A549 treated with Mapracorat at 1 μM for 4 hours (cell line): Measurements from ENCODE around the gene DNAH6. TPM values are rescaled to one million over a fixed set of nuclear protein-coding genes. Genes with fewer than 3 reads are reported as not detected.

ENCODE experiments used
- total RNA-seq: library from RNA; stranded (reverse); fragments of 200-300 nt; extraction: Qiagen RNA extraction; gene quantifications from 5 replicates; pipeline ENCODE4 v1.2.3, GENCODE V29; 2022

DNAH6 gene, protein sequence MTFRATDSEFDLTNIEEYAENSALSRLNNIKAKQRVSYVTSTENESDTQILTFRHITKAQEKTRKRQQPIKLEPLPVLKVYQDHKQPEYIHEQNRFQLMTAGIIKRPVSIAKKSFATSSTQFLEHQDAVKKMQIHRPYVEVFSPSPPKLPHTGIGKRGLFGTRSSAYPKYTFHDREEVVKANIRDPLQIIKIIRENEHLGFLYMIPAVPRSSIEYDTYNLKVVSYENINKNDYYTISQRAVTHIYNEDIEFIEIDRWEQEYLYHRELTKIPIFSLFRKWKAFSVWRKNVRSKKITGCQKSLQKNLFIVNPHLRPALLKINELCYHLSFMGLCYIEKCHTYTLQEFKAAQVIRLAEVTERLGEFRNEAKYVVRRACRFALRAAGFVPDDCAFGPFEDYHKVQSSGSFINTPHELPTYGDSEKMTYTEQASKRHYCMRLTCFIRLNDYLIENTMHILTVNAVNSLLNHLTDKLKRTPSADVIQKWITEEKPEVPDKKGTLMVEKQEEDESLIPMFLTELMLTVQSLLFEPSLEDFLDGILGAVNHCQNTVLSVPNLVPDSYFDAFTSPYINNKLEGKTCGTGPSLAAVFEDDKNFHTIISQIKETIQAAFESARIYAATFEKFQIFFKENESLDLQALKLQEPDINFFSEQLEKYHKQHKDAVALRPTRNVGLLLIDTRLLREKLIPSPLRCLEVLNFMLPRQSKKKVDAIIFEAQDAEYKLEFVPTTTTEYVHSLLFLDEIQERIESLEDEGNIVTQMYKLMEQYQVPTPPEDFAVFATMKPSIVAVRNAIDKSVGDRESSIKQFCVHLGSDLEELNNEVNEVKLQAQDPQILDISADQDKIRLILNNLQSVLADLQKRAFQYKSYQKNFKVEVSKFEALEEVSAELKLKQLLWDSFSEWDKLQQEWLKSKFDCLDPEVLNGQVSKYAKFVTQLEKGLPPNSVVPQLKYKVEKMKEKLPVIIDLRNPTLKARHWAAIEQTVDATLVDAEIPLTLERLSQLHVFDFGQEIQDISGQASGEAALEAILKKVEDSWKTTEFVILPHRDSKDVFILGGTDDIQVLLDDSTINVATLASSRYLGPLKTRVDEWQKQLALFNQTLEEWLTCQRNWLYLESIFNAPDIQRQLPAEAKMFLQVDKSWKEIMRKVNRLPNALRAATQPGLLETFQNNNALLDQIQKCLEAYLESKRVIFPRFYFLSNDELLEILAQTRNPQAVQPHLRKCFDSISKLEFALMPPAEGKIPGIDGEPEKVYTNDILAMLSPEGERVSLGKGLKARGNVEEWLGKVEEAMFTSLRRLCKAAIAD (N-terminal part only)
- total RNA-seq = 0.02 to 0.12 TPM (median 0.05 TPM) in 5 replicates

DNA sequence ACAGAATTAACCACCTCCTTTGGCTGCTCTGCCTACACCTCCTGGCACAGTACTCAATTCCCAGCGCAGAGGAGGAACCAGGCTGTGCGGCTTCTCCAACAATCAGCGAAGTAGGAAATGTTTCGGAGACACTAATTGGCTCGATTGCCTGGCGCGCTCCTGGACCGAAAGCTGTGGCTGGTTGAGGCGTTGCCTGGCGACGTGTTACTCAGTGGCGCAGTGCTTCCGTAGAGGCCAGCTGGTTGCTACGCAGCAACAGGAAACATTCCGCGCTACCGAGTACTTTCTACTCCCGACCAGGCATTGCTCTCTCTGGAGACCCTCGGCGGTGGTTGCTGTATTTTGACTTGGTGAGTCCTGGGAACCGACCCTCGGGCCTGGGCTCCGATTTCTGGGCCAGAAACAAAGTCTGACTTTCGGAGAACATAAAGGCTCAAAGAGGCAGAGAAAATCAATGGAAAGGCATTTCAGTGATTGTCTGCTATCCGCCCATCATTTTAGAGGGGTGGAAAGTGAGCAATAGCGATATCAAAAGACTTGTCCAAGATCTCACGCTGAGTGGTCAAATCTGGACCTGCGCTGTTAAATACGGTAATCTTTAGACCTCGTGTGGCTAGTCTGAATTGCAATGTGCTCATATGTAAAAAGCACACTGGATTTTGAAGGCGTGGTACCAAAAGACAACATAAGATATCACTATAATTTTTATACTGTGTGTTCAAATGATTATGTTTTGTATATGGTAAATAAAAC, at the start of gene DNAH6:
Gene DNAH6 (plus strand): TSS at position 265 of the 753 bp plus-strand sequence. CDS start 1,329 bp downstream, outside the sequence.

Other genes starting within 250 kb of the DNAH6 start
- 93.5 to 102 TPM (median 94.6 TPM) in 5 replicates for gene SUCLG1, start 57.2 kb upstream of the DNAH6 start, total RNA-seq